Measurements from ENCODE around the gene ERC2.

DNA sequence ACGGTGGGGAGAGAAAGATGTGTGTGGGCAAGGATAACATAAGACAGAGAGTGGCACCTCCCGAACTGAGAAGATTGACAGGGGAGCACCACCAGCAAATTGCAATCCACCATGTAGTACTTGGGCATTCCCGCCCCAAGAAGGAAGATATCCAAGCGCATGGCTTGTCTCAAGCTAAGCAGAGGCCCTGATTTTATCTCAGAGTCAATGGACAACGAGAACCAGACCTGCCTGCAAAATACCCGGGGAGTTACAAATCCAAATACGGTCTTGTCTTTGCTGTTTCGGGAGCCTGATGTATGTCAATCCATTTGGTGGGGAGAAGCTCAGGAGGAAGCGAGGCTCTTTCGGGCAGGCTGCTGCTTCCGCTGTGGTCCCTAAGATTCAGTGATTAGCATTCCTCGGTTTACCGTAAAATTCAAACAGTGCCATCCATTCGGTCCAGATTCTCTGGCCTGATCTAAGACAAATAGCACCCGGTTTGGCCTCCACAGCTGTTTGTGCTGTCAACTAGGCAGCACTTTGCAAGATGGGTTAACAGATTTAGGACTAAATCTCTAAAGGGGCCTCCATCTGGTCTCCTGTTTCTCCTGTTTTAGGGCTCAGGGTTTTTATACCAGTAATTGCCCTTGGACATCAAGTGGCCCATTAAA lies 883.4 kb downstream of the ERC2 start:
- no peak for TF ChIP-seq FOSL1 (CRISPR knock-in tag; IDR thresholded peaks at IDR 0.05; ENCODE audit: borderline replicate concordance)
- no peak for TF ChIP-seq ELF4 (CRISPR knock-in tag; IDR thresholded peaks at IDR 0.05; ENCODE audit: borderline replicate concordance)
- no peak for TF ChIP-seq POLR2A (IDR thresholded peaks at IDR 0.05; ENCODE audit: insufficient read depth in 1 of 2, low read depth in 2 of 2, low read length in 2 of 2)
- TF ChIP-seq NFYB (CRISPR knock-in tag; IDR thresholded peaks at IDR 0.05): no peak
- TF ChIP-seq ZFYVE20 (CRISPR knock-in tag; IDR thresholded peaks at IDR 0.05; ENCODE audit: borderline replicate concordance, low read depth): no peak
- no peak for TF ChIP-seq MYC (CRISPR knock-in tag; IDR thresholded peaks at IDR 0.05; ENCODE audit: borderline replicate concordance)
